Measurements from ENCODE around the gene LRP5. TPM values are rescaled to one million over a fixed set of nuclear protein-coding genes. Genes with fewer than 3 reads are reported as not detected.
"Not testable (repeated sequence)": the region's sequence is repeated elsewhere in the genome, so short reads cannot be mapped to it uniquely, and the experiment has no call there.

LRP5 gene
- total RNA-seq, 1 experiment from 2014 or later: 13.7 TPM

- no peak for DNase-seq (ENCODE audit: low spot score)
Measured at GRCh38 chr11:68467201-68467834, 154.9 kb downstream of the LRP5 start.

GRCh38 chr11:68468217-68468828, 155.9 kb downstream of the LRP5 start:
- no peak for DNase-seq (ENCODE audit: low spot score)

GRCh38 chr11:68469122-68469521, 156.7 kb downstream of the LRP5 start:
- no peak for DNase-seq (ENCODE audit: low spot score)

- no peak for DNase-seq (ENCODE audit: low spot score)
Measured at GRCh38 chr11:68469642-68470041, 157.3 kb downstream of the LRP5 start.

GRCh38 chr11:68470304-68470811, 158.0 kb downstream of the LRP5 start:
- DNase-seq (ENCODE audit: low spot score): no peak

GRCh38 chr11:68471360-68472340, 159.3 kb downstream of the LRP5 start:
- DNase-seq (ENCODE audit: low spot score): peak; percentile 86

- DNase-seq (ENCODE audit: low spot score): no peak
Measured at GRCh38 chr11:68472778-68473177, 160.4 kb downstream of the LRP5 start.

GRCh38 chr11:68473693-68474092, 161.3 kb downstream of the LRP5 start:
- DNase-seq (ENCODE audit: low spot score): no peak

GRCh38 chr11:68475626-68476025, 163.2 kb downstream of the LRP5 start:
- DNase-seq (ENCODE audit: low spot score): not testable (repeated sequence)

GRCh38 chr11:68479390-68479789, 167.0 kb downstream of the LRP5 start:
- no peak for DNase-seq (ENCODE audit: low spot score)

GRCh38 chr11:68480193-68480592, 167.8 kb downstream of the LRP5 start:
- DNase-seq (ENCODE audit: low spot score): no peak

GRCh38 chr11:68480852-68481510, 168.6 kb downstream of the LRP5 start:
- no peak for DNase-seq (ENCODE audit: low spot score)

GRCh38 chr11:68481579-68482240, 169.3 kb downstream of the LRP5 start:
- DNase-seq (ENCODE audit: low spot score): no peak

GRCh38 chr11:68488623-68489022, 176.2 kb downstream of the LRP5 start:
- no peak for DNase-seq (ENCODE audit: low spot score)

GRCh38 chr11:68495220-68495729, 182.9 kb downstream of the LRP5 start:
- DNase-seq (ENCODE audit: low spot score): no peak

- no peak for DNase-seq (ENCODE audit: low spot score)
Measured at GRCh38 chr11:68495872-68496271, 183.5 kb downstream of the LRP5 start.

- DNase-seq (ENCODE audit: low spot score): no peak
Measured at GRCh38 chr11:68497761-68498160, 185.4 kb downstream of the LRP5 start.

- DNase-seq (ENCODE audit: low spot score): no peak
Measured at GRCh38 chr11:68498321-68498720, 185.9 kb downstream of the LRP5 start.
